Astrocyte (in vitro differentiated cells and primary cell): ENCODE data around the gene RBM22.

Experiments
- EZH2 ChIP-seq: IDR thresholded peaks from 2 replicates; pipeline ENCODE4 v1.6.1; 2012; ENCODE audit warnings: mild to moderate bottlenecking, low read length, inconsistent platforms; ENCODE audit not compliant: insufficient read depth
- TF ChIP-seq, protein P1 (sequence below): IDR thresholded peaks from 2 replicates; pipeline ENCODE4 v1.5.1; 2011; ENCODE audit warnings: low read depth, mild to moderate bottlenecking, inconsistent platforms, low read length, moderate library complexity; ENCODE audit not compliant: insufficient read depth

DNA sequence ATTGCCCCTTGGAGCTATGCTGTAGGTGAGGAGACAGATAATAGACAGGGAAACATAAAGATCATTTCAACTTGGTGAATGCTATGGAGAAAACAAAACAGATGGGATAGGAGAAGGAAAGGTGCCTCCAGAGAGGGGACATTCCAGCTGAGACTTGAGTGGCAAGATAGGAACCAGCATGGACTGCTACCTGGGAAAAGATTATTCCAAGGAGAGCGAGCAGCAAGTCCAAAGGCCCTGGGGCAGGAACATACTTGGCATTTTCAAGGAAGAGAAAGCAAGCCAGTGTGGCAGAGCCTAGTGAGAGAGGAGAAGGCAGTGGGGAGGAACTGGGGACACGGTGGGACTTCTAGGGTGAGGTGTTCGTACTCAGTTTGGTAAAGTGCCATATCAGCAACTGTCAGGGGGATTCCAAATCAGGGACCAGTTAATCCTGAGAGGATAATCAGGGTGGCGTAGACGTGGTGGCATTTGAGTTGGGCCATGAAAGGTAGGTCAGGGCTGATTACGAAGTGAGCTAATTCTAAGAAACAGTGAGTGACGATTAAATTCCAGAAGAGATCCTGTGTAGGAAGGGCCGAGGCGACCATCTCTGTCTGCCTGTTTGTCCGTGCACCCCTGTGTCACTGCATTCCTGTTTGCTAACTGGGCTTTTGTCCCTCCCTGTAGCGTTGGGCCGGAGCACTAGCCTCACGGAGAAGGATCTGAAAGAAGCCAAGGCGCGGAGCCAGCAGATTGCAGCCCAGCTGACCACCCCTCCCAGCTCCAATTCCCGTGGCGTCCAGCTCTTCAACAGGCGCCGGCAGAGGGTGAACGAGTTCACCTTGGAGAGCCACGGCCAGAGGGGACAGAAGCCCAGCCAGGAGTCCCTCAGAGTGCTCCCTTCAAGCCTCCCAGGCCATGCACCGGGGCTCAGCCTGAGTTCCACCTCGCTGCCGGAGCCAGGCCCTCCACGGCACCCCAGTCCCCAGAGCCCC, 53.3 kb downstream of the RBM22 start:
- TF ChIP-seq, protein P1, sequence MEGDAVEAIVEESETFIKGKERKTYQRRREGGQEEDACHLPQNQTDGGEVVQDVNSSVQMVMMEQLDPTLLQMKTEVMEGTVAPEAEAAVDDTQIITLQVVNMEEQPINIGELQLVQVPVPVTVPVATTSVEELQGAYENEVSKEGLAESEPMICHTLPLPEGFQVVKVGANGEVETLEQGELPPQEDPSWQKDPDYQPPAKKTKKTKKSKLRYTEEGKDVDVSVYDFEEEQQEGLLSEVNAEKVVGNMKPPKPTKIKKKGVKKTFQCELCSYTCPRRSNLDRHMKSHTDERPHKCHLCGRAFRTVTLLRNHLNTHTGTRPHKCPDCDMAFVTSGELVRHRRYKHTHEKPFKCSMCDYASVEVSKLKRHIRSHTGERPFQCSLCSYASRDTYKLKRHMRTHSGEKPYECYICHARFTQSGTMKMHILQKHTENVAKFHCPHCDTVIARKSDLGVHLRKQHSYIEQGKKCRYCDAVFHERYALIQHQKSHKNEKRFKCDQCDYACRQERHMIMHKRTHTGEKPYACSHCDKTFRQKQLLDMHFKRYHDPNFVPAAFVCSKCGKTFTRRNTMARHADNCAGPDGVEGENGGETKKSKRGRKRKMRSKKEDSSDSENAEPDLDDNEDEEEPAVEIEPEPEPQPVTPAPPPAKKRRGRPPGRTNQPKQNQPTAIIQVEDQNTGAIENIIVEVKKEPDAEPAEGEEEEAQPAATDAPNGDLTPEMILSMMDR: no peak
- TF ChIP-seq EZH2: no peak
